ENCODE data around the gene MAPK8.
"Not testable (repeated sequence)": the region's sequence is repeated elsewhere in the genome, so short reads cannot be mapped to it uniquely, and the experiment has no call there.

DNA sequence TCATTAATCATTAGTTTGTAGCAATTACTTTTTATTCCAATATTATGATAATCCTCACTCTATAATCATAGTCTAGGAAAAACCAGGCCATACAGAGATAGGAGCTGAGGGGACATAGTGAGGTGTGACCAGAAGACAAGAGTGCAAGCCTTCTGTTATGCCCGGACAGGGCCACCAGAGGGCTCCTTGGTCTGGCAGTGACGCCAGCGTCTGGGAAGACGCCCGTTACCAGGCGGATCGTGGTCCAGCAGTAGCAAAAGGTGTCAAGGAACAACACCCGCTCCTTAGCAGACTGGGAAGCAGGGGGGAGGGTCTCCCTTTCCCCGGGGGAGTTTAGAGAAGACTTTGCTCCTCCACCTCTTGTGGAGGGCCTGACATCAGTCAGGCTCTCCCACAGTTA lies 39.8 kb downstream of the MAPK8 start:
- not testable (repeated sequence) for TF ChIP-seq FOXM1 (IDR thresholded peaks at IDR 0.05; ENCODE audit: borderline replicate concordance); SUZ12 (IDR thresholded peaks at IDR 0.05); PKNOX1 (IDR thresholded peaks at IDR 0.05); SP1 (IDR thresholded peaks at IDR 0.05); HDGF (IDR thresholded peaks at IDR 0.05; ENCODE audit: borderline replicate concordance); BHLHE40 (IDR thresholded peaks at IDR 0.05; ENCODE audit: borderline replicate concordance); ELF4 (IDR thresholded peaks at IDR 0.05); FOXA1 (IDR thresholded peaks at IDR 0.05)
